Body of pancreas (tissue), 4 donors: ENCODE results near the gene PRKAG2.
"Not testable (repeated sequence)": the region's sequence is repeated elsewhere in the genome, so short reads cannot be mapped to it uniquely, and the experiment has no call there.

ENCODE experiments used
- POLR2A ChIP-seq, 3 donors: fragments of 450-650 bp; IDR thresholded peaks; one replicate each; pipeline ENCODE4 v1.6.1; 2016; ENCODE audit warnings: antibody characterized with exemption in 3 of 3, mild to moderate bottlenecking in 2 of 3
- TF ChIP-seq, protein P1 (sequence below), 7 experiments: fragments of 450-650 bp in 4 of 7; fragments of 200-600 bp in 3 of 7; sonication (generic) in 3 of 7; IDR thresholded peaks; one replicate each; pipeline ENCODE4 v1.5.1; 2016 to 2019; ENCODE audit warnings: antibody characterized with exemption in 7 of 7

- TF ChIP-seq, protein P1, sequence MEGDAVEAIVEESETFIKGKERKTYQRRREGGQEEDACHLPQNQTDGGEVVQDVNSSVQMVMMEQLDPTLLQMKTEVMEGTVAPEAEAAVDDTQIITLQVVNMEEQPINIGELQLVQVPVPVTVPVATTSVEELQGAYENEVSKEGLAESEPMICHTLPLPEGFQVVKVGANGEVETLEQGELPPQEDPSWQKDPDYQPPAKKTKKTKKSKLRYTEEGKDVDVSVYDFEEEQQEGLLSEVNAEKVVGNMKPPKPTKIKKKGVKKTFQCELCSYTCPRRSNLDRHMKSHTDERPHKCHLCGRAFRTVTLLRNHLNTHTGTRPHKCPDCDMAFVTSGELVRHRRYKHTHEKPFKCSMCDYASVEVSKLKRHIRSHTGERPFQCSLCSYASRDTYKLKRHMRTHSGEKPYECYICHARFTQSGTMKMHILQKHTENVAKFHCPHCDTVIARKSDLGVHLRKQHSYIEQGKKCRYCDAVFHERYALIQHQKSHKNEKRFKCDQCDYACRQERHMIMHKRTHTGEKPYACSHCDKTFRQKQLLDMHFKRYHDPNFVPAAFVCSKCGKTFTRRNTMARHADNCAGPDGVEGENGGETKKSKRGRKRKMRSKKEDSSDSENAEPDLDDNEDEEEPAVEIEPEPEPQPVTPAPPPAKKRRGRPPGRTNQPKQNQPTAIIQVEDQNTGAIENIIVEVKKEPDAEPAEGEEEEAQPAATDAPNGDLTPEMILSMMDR (IDR thresholded peaks at IDR 0.05): not testable (repeated sequence)
- TF ChIP-seq POLR2A (IDR thresholded peaks at IDR 0.05): not testable (repeated sequence)
Measured at GRCh38 chr7:151910655-151911054, 33.7 kb upstream of the PRKAG2 start.
